SK-N-DZ (cell line): ENCODE measurements around the gene TMEM167A.

Experiments
- DNase-seq: peaks from one replicate; pipeline ENCODE4 v3.0.0-alpha.2; 2015; ENCODE audit warnings: low spot score
- small RNA-seq, 2 experiments: library from RNA; depleted of rRNA; stranded (forward); fragments of <200 nt; gene quantifications; one replicate each; pipeline ENCODE3, GENCODE V24; 2014

TMEM167A gene

DNA sequence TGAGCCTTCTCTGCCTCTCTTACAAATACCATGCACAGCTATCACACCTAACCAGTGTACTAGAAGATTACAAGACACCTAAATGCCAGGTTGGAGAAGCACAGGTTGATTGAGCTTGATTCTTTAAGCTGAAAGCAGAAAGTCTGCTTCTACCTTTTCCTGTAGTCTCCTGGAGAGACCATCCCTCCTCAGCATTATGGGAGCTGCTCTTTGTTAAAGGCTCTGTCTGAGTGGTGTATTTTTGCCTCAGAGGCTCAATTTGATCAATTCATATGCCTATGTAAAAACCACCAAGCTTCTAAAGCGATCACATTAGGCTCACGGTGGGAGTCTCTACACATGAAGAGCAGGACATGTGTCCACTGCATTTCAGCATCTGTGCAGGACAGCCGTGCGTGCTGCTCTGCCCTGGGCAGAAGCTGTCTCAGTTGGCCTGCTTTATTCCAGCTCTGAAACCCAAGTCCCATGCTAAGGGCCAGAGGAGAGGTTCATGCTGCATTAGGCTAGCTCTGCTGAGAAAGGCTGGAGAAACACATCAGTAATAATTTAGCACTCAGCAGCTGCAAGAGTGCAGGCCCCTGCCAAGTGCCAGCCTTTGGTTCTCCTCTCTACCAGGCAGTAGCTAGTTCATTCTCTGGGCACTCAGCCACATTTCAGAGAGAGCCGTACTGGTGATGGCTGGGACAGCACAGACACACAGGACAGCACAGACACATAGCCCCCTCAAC is 41.7 kb downstream of the TMEM167A start:
- DNase-seq, result peak; percentile 61

DNA sequence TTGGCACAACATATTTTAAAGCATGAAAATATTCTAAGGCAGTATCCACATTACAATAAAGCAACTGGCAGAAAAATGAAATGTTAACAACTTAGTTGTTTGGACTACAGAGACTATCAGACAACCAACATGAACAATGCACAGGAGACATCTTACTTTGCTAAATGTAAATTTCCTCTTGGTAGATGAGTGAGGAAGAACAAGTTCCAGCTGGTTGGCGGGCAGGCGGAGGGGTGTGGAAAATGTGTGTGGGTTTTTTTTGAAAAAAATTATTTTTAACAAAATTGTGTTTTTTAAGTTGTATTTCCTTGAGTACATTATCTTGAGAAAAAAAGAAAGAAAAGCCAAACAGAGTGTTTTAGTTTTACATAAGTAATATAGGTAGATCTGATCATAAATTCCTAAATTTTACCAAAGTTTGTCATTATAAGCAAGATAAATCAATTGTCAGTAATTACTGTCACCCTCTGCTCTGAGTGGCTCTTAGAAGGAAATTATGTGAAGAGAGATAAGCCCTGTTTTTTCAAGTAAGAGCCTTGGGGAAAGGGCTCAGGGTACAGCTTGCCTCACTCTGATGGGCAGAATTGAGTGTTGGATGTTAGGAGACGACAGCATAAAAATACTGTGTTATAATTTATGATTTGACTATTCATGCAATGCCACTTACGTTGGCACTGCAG is 42.5 kb downstream of the TMEM167A start:
- DNase-seq, result peak; percentile 50

- no peak for DNase-seq
These were observed 43.2 kb downstream of the TMEM167A start for GRCh38 chr5:83034036-83034435.

GRCh38 chr5:83031381-83031780 is 45.8 kb downstream of the TMEM167A start:
- no peak for DNase-seq

DNA sequence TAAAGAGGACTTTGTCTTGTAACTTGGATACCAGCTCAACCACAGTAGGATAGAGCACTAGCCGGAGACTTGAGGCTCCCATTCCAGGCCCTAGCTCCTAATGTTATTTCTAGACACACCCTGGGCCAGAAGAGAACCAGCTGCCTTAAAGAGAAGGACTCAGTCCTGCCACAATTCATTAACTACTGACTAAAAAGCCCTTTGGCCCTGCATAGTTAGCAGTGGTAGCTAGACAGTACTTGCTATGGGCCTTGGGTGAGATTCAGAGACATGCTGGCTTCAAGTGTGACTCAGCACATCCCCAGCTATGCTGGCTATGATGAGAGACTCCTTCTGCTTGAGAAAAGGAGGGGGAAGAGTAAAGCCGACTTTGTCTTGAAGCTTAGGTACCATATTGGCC is 47.3 kb downstream of the TMEM167A start:
- no peak for DNase-seq

- peak; percentile 35 for DNase-seq
These were observed 50.1 kb downstream of the TMEM167A start for GRCh38 chr5:83026930-83027687.

DNA sequence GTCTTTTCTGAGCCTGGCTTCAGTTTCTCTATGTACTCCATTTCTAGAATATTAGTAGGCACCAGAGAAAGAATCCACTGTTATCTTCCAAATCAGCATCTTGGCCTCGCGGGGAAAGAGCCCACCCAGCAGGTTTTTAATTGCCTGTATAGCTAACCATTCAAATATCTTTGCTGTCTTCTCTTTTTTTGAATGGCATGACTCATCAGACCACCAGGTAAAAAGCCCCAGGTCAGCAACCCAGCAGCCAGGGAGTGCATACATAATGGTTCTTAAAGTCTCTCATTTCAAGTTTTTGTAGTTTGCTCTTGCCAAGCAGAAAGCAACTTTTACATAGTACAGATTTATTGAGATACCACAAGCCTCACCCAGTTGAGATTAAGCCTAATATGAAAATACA is 50.7 kb downstream of the TMEM167A start:
- DNase-seq, result no peak

- no peak for DNase-seq
These were observed 51.3 kb downstream of the TMEM167A start for GRCh38 chr5:83025690-83026478.

- DNase-seq, result peak; percentile 96
These were observed 54.9 kb downstream of the TMEM167A start for GRCh38 chr5:83022334-83022733.

DNA sequence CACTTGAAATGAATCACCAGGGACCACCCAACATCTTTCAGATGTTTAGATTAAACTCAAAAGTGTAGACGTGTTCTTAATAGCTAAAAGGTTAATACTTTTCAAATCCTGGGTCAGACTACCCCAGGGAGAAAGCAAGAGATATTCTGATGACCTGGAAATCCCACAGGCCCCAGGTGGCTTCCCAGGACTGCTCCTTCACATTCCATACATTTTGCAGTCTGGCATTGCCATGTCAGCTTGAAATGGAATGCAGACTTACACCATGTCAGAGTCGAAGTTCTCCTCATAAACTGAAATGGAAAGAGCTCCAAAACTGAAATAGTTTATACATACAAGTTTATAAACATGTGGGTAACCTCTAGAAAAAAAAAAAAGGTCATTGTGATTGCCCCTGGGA is 61.5 kb downstream of the TMEM167A start:
- DNase-seq, result no peak

DNA sequence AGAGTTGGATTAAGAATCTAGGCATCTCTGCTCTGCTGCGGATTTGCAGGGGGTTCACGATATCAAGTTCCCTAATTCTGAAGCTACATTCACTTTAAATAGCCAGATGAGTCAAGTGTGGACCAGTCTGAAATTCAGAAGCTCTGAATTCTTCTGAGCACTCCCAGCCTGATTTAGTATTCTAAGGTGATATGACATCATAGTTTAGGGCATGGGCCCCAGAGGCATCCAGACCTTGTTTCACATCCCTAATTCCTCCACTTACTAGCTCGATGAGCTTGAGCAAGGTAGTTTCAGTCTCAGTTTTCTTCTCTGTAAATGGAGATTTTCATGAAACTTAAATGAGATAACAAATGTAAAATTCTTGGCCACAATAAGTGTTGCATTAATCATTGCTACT is 65.2 kb downstream of the TMEM167A start:
- no peak for DNase-seq

DNA sequence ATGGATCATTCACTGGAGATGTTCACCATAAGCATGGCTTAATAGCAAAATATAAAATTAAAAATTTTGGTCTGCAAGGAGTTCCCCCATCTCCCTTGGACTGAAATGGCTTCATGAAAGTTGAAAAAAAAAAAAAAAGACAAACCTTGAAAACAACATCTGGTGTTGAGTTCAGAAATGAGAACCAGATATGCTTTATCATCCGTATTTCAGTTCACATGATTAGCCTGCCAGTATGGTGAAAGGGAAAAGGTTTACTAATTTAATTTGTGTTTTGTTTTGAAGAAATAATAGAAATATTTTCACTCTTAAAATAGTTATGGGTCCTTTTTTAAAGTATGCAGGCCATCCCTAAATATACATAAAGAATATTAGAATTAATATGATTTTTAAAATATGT is 67.8 kb downstream of the TMEM167A start:
- peak; percentile 23 for DNase-seq

GRCh38 chr5:83007755-83008154 is 69.4 kb downstream of the TMEM167A start:
- no peak for DNase-seq

DNA sequence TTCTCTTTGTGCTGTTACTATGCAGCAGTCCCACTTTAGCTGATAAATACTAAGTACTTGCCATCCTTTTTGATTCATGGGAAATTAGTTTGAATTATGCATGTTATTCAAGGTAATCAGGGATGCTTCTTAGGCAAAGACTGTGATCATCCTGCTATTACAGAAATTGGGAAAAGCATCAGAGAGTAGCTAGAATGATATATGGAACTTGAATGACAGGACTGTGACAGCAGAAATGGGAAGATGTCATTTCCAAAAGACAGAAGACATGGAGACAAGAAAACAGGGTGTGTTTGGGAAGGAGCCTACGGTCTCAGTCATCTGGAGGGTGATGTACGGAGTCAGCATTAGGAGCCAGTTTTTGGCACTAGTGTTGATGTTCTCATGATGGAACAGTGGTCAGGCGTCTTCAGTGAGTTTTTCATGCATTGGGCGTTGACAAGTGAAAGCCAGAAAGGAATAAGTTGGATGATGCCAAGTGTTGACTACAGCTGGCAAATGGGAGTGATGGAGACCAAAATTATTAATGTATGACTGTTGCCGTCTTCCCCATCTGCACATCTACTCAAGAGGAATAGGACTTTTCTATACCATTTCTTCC is 70.4 kb downstream of the TMEM167A start:
- DNase-seq, result no peak

- no peak for DNase-seq
These were observed 73.4 kb downstream of the TMEM167A start for GRCh38 chr5:83003791-83004190.

Small RNAs within 50 kb of the gene (small RNA-seq; reads per million reads assigned to genes)
- 1.4 to 6.7 reads per million in 2 experiments for gene SCARNA18
